GM18868 (cell line): ENCODE measurements around the gene TLR7.

Experiments
- ATAC-seq: cut with Tn5 transposase; IDR thresholded peaks from one replicate; pipeline ENCODE4 v1.9.1; 2021; ENCODE audit warnings: mild to moderate bottlenecking, moderate library complexity; ENCODE audit not compliant: unreplicated experiment

The TLR7 gene

GRCh38 chrX:12866451-12867377 is at the start of gene TLR7:
Gene TLR7, plus strand, starts transcription at chrX:12867072. Its CDS starts 507 bp downstream, at chrX:12867579.
- peak; percentile 34 for ATAC-seq

DNA sequence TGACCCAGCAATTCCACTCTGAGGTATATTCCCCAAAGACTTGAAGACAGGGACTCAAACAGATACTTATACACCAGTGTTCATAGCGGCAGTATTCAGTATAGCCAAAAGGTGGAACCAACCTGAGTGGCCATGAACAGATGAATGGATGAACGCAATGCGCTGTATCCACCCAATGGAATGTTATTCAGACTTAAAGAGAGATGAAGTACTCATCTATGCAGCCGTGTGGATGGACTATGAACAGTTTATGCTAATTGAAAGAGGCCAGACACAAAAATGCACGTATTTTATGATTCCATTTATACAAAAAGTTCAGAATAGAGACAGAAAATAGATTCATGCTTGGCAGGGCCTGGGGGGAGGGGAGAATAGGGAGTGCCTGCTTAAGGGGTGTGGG is 49.3 kb upstream of the TLR7 start:
- ATAC-seq = no peak

GRCh38 chrX:12819222-12819621 is 47.6 kb upstream of the TLR7 start:
- no peak for ATAC-seq

- no peak for ATAC-seq
Measured at GRCh38 chrX:12820737-12821136, 46.1 kb upstream of the TLR7 start.

- no peak for ATAC-seq
Measured at GRCh38 chrX:12824944-12825343, 41.9 kb upstream of the TLR7 start.

DNA sequence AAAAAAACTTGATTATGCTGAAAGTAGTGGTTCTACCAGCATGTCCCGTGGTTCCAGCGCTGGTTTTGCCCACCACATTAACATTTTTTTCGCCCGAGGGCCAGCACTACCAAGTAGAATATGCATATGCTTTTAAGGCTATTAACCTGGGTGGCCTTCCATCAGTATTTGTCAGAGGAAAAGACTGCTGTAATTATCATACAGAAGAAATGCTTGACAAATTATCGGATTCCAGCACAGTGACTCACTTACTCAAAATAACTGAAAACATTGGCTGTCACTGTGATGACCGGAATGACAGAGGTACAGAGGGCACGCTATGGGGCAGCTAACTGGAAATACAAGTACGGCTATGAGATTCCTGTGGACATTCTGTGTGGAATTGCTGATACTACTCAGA is 41.1 kb upstream of the TLR7 start:
- ATAC-seq = no peak

- peak; percentile 17 for ATAC-seq
Measured at GRCh38 chrX:12843061-12843667, 23.7 kb upstream of the TLR7 start.

DNA sequence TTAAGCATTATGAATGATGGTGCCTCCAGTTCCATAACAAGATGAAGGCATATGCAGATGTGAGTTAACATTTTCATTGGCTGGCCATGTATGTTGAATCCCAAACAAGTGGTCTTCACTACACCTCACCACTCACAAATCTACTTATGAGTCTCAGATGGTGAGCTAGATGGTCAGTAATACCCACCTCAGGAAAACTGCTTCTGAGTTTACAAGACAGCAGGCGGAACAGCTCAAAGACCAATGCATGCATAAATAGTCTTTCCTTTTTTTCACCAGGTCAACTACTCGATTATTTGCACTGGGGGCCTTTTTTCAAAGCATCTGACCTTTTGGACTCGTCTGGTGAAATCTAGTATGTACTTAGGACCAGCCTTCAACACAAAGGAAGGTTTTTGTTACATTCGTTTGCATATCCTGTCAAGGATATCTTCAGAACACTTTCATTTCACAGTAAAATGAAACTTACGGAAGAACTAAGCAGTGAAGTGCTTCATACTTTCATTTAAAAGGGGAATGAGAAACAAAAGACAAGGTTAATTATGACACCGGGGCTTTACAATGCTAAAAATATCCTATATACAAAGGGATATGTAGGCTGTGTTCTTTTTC is 23.1 kb upstream of the TLR7 start:
- ATAC-seq = peak; percentile 88

DNA sequence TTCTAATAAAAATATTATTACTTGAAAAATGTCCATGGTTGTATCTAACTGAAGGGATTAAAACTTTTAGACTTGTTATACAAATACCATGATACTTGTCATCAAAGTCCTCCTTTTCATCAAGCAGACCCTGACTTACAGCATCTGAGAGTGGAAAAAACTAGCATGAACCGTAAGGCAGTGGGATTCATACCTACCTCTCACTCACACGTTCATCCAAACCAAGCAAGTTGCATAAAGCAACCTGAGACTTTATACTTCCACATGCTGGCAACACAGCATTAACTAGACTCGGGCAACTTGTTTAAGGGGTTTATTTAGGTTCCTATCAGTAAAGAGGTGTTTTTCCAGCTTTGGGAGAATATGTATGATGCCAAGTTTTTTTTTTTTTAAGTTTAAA is 22.6 kb upstream of the TLR7 start:
- ATAC-seq = peak; percentile 45

DNA sequence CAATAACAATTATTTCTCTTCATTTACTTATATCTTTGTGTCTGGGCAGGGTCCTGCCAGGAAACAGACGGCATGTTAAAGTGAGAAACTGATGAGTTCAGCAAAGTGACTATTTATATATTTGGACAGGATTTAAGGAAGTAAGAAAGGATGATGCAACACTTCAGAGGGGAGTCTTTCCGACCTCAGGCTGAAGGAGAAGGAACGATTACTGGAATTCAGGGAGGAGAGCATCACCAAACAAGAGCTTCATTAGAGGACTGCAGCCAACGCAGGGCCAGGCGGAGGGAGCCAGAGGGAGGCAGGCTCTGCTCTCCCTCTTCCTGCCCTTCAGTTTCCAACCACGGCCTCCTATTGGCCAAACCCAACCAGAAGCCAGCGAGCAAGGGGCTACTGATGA is 1.5 kb upstream of the TLR7 start:
- no peak for ATAC-seq

DNA sequence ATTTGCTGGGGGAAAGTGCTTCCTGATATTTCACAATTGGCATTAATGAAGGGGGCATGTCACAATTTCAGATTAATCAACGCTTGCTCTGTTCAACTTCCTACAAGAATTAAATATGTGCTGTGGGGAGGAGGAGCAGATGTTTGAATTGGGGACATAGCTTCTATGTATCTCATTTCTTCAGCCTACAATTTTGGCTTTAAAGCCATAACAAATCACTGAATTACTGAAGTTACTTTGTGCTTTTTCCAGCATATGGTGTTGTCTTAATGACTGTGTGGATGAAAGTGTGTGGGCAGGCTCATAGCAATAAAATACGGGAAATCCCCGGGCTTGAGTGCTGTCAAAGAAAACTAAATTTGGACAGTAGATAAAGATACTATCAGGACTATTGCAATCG is 813 bp downstream of the TLR7 start:
- ATAC-seq = no peak

DNA sequence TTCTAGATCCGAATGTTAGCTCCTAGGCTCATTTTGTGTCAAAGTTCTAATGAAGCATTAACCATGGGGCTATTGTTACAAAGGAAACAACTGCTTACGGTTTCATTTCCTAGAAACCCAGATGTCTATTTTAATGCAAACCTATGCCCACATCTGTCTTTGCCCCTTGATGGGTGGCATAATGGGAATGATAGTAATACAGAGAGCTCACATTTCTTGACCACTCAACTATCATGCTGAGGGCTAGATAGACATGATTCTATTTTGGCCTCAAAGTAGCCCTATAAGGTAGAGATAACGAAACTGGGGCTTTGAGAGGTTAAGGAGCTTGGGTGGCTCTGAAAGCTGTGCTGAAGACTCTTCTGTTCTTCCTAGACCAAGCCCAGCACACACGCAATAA is 1.9 kb downstream of the TLR7 start:
- ATAC-seq = peak; percentile 67

- ATAC-seq = no peak
Measured at GRCh38 chrX:12871257-12871656, 4.4 kb downstream of the TLR7 start.

GRCh38 chrX:12872741-12873140 is 5.9 kb downstream of the TLR7 start:
- ATAC-seq = no peak

GRCh38 chrX:12874581-12874980 is 7.7 kb downstream of the TLR7 start:
- ATAC-seq = no peak

DNA sequence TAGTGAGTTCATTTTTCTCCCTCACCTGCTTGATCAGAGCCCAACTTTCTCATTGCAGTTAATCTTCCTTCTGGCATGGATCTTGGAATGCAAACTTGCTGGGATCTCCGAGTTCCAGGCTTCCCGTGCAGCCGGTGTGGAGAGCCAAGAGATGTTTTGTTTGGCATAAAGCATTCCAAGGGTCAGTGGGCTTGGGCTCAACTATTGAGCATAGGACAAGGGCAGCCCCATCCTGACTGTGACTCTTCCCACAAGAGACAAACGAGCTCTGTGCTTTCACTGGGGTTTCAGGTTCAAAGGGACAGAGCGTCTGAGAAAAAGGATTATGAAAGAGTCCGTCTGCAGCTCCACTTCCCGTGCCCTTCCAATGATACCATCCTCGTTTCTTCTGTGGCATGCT is 10.5 kb downstream of the TLR7 start:
- ATAC-seq = no peak

DNA sequence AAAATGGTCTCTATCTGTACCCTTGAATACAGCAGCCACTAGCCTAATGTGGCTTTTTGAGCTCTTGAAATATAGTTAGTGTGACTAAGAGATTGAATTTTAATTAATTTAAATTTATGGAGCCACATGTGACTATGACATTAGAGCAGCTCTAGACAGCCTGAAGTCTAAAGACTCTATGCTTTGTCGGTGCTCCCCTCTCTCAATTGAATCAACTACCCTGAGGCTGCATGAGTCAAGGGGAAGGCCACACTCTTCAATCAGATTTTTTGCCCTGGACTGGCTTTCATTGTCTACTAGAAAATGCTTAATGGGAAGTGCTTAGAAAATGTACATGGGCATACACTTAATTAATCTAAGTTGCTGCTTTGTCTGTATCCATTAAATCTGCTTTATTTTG is 11.7 kb downstream of the TLR7 start:
- no peak for ATAC-seq

GRCh38 chrX:12881914-12882313 is 15.0 kb downstream of the TLR7 start:
- no peak for ATAC-seq

- ATAC-seq = no peak
Measured at GRCh38 chrX:12885508-12885907, 18.6 kb downstream of the TLR7 start.

DNA sequence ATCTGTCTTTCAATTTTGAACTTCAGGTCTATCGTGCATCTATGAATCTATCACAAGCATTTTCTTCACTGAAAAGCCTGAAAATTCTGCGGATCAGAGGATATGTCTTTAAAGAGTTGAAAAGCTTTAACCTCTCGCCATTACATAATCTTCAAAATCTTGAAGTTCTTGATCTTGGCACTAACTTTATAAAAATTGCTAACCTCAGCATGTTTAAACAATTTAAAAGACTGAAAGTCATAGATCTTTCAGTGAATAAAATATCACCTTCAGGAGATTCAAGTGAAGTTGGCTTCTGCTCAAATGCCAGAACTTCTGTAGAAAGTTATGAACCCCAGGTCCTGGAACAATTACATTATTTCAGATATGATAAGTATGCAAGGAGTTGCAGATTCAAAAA is 19.7 kb downstream of the TLR7 start:
- no peak for ATAC-seq

DNA sequence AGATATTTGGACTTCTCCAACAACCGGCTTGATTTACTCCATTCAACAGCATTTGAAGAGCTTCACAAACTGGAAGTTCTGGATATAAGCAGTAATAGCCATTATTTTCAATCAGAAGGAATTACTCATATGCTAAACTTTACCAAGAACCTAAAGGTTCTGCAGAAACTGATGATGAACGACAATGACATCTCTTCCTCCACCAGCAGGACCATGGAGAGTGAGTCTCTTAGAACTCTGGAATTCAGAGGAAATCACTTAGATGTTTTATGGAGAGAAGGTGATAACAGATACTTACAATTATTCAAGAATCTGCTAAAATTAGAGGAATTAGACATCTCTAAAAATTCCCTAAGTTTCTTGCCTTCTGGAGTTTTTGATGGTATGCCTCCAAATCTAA is 20.3 kb downstream of the TLR7 start:
- no peak for ATAC-seq

GRCh38 chrX:12887767-12888166 is 20.9 kb downstream of the TLR7 start:
- no peak for ATAC-seq
